Astrocyte (in vitro differentiated cells and primary cell): Measurements from ENCODE around the gene LINS1.

Source experiments
- EZH2 ChIP-seq: IDR thresholded peaks from 2 replicates; pipeline ENCODE4 v1.6.1; 2012; ENCODE audit warnings: mild to moderate bottlenecking, low read length, inconsistent platforms; ENCODE audit not compliant: insufficient read depth
- TF ChIP-seq, protein P1 (sequence below): IDR thresholded peaks from 2 replicates; pipeline ENCODE4 v1.5.1; 2011; ENCODE audit warnings: low read depth, mild to moderate bottlenecking, inconsistent platforms, low read length, moderate library complexity; ENCODE audit not compliant: insufficient read depth

DNA sequence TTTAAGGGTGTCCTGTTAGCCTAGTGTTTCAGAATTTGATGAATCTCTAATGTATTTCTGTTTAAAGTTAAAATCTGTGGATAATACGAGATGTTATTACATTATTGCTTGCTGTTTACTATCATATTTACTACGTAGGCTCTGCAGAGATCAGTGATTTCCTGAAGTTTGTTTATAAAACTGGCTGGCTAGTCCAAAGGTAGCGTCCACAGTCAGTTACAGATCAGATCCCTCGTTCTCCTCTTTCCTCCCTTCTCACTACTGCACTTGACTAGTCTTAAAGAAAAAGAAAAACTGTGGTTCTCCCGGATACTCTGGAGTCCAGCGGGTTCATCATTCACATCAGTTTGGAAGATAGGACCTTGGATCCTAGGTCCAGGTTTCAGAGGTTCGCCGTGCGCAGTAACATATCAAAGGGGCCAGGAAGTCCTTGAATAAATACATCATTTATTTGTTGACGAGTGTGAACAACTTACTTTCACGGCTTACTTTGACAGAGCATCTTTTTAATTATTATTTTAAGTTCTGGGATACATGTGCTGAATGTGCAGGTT lies 36.3 kb upstream of the LINS1 start:
- no peak for TF ChIP-seq EZH2
- TF ChIP-seq, protein P1, sequence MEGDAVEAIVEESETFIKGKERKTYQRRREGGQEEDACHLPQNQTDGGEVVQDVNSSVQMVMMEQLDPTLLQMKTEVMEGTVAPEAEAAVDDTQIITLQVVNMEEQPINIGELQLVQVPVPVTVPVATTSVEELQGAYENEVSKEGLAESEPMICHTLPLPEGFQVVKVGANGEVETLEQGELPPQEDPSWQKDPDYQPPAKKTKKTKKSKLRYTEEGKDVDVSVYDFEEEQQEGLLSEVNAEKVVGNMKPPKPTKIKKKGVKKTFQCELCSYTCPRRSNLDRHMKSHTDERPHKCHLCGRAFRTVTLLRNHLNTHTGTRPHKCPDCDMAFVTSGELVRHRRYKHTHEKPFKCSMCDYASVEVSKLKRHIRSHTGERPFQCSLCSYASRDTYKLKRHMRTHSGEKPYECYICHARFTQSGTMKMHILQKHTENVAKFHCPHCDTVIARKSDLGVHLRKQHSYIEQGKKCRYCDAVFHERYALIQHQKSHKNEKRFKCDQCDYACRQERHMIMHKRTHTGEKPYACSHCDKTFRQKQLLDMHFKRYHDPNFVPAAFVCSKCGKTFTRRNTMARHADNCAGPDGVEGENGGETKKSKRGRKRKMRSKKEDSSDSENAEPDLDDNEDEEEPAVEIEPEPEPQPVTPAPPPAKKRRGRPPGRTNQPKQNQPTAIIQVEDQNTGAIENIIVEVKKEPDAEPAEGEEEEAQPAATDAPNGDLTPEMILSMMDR = no peak
